Ishikawa (cell line): ENCODE measurements around the gene E2F2.

Source experiments
- CREB1 ChIP-seq: IDR thresholded peaks from 2 replicates; pipeline ENCODE4 v1.6.1; 2012; ENCODE audit warnings: low read depth
- EP300 ChIP-seq: IDR thresholded peaks from 2 replicates; pipeline ENCODE4 v1.6.1; 2012; ENCODE audit warnings: borderline replicate concordance
- NFIC ChIP-seq: IDR thresholded peaks from 2 replicates; pipeline ENCODE4 v1.6.1; 2012
- RAD21 ChIP-seq: IDR thresholded peaks from 2 replicates; pipeline ENCODE4 v1.6.1; 2012; ENCODE audit warnings: low read depth
- TAF1 ChIP-seq: IDR thresholded peaks from 2 replicates; pipeline ENCODE4 v1.6.1; 2012; ENCODE audit warnings: low read depth, mild to moderate bottlenecking
- TEAD4 ChIP-seq: IDR thresholded peaks from 2 replicates; pipeline ENCODE4 v1.6.1; 2012
- TF ChIP-seq, protein P1 (sequence below): IDR thresholded peaks from 2 replicates; pipeline ENCODE4 v1.6.1; 2012

DNA sequence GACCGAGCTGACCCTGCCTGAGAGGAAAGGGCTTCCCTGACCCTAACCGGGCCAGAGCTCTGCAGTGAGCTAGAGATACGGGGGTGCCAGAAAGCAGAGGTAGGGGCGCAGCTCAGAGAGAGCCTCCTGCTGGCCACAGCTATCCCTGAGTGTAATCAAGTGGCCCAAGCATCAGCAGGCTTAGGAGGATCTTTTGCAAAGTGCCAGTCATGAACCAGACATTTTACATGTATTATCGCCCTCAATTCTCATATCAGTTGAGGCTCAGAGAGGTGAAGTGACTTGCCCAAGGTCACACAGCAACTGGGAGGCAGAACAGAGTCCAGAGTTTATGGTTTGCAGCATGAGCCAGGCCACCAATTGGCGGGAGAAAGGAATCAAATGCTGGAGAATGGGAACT, 35.3 kb upstream of the E2F2 start:
- TF ChIP-seq EP300: no peak
- TF ChIP-seq NFIC: no peak
- no peak for TF ChIP-seq TAF1
- TF ChIP-seq TEAD4: no peak
- no peak for TF ChIP-seq RAD21
- no peak for TF ChIP-seq CREB1
- TF ChIP-seq, protein P1, sequence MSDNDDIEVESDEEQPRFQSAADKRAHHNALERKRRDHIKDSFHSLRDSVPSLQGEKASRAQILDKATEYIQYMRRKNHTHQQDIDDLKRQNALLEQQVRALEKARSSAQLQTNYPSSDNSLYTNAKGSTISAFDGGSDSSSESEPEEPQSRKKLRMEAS: no peak
